GM10266 (cell line): ENCODE results near the gene OR9A2.
A peak's percentile ranks its signal among the peaks of the same experiment; 100 is the strongest.

Source experiments
- DNase-seq: peaks from one replicate; pipeline ENCODE4 v3.0.0; 2012; ENCODE audit errors: extremely low spot score
- CTCF ChIP-seq: IDR thresholded peaks from 2 replicates; pipeline ENCODE4 v1.5.1; 2012; ENCODE audit warnings: mild to moderate bottlenecking, low read depth; ENCODE audit not compliant: control insufficient read depth, insufficient read depth; ENCODE audit errors: missing control alignments

Gene OR9A2

GRCh38 chr7:143002898-143003297, 24.0 kb downstream of the OR9A2 start:
- no peak for TF ChIP-seq CTCF
- DNase-seq = no peak

- DNase-seq = peak; percentile 20
- peak; percentile 27 for TF ChIP-seq CTCF
Measured at GRCh38 chr7:143002106-143002505, 24.8 kb downstream of the OR9A2 start.

GRCh38 chr7:143000648-143001047, 26.3 kb downstream of the OR9A2 start:
- DNase-seq = no peak
- TF ChIP-seq CTCF = no peak

GRCh38 chr7:142999793-143000192, 27.1 kb downstream of the OR9A2 start:
- no peak for DNase-seq
- TF ChIP-seq CTCF = no peak

GRCh38 chr7:142998966-142999365, 28.0 kb downstream of the OR9A2 start:
- no peak for DNase-seq
- no peak for TF ChIP-seq CTCF

GRCh38 chr7:142997456-142997989, 29.4 kb downstream of the OR9A2 start:
- no peak for DNase-seq
- no peak for TF ChIP-seq CTCF

GRCh38 chr7:142992427-142992826, 34.5 kb downstream of the OR9A2 start:
- DNase-seq = no peak
- no peak for TF ChIP-seq CTCF

- no peak for DNase-seq
- no peak for TF ChIP-seq CTCF
Measured at GRCh38 chr7:142984297-142984696, 42.6 kb downstream of the OR9A2 start.
